NCI-H82 treated with DMSO at 0.1 percent for 48 hours (cell line): Measurements from ENCODE around the gene IMPDH1.
A peak's percentile ranks its signal among the peaks of the same experiment; 100 is the strongest.

ENCODE experiments used
- DNase-seq: peaks from one replicate; lab custom pipeline; 2025; ENCODE audit not compliant: unreplicated experiment; lab: John Stamatoyannopoulos, UW

Gene IMPDH1

GRCh38 chr7:128363261-128363721, 46.5 kb downstream of the IMPDH1 start:
- no peak for DNase-seq

- DNase-seq: no peak
These were observed 47.1 kb downstream of the IMPDH1 start for GRCh38 chr7:128362670-128363069.

- no peak for DNase-seq
These were observed 48.1 kb downstream of the IMPDH1 start, which contains the start of gene PRRT4 for GRCh38 chr7:128361411-128362379. PRRT4 (minus strand) TSS chr7:128361690.

GRCh38 chr7:128360359-128360678, 49.5 kb downstream of the IMPDH1 start:
- DNase-seq: no peak

- no peak for DNase-seq
These were observed 49.8 kb downstream of the IMPDH1 start for GRCh38 chr7:128359939-128360338.

- DNase-seq: no peak
These were observed 50.4 kb downstream of the IMPDH1 start for GRCh38 chr7:128359336-128359735.

- no peak for DNase-seq
These were observed 51.5 kb downstream of the IMPDH1 start for GRCh38 chr7:128358233-128358632.

GRCh38 chr7:128357217-128357613, 52.6 kb downstream of the IMPDH1 start:
- DNase-seq: no peak

GRCh38 chr7:128356546-128357216, 53.1 kb downstream of the IMPDH1 start:
- no peak for DNase-seq

GRCh38 chr7:128353610-128354009, 56.2 kb downstream of the IMPDH1 start:
- DNase-seq: no peak

- DNase-seq: no peak
These were observed 56.6 kb downstream of the IMPDH1 start for GRCh38 chr7:128353189-128353588.

GRCh38 chr7:128352636-128353035, 57.1 kb downstream of the IMPDH1 start:
- no peak for DNase-seq

GRCh38 chr7:128352153-128352537, 57.6 kb downstream of the IMPDH1 start:
- no peak for DNase-seq

- DNase-seq: no peak
These were observed 58.3 kb downstream of the IMPDH1 start for GRCh38 chr7:128351296-128352152.

GRCh38 chr7:128350708-128351295, 59.0 kb downstream of the IMPDH1 start:
- no peak for DNase-seq

- no peak for DNase-seq
These were observed 60.3 kb downstream of the IMPDH1 start for GRCh38 chr7:128349466-128349825.

- DNase-seq: peak; percentile 24
These were observed 62.1 kb downstream of the IMPDH1 start for GRCh38 chr7:128347647-128348097.

GRCh38 chr7:128344431-128344774, 65.4 kb downstream of the IMPDH1 start:
- DNase-seq: no peak

GRCh38 chr7:128343554-128344430, 66.0 kb downstream of the IMPDH1 start, which contains the start of gene RBM28:
RBM28 (minus strand) TSS chr7:128343908; CDS start chr7:128343793, 115 bp downstream.
- peak; percentile 73 for DNase-seq
